ENCODE data around the gene NRF1. TPM values are rescaled to one million over a fixed set of nuclear protein-coding genes. Genes with fewer than 3 reads are reported as not detected.

The NRF1 gene
- total and polyA plus RNA-seq, 2 donors, result 13.8 to 14.4 TPM

- H3K36me3 ChIP-seq (ENCODE audit: control insufficient read depth in 2 of 2, insufficient read depth in 2 of 2, low read length in 1 of 2), result no peaks in the 10 kb centered on the region
- no peak for DNase-seq (ENCODE audit: low read depth in 6 of 9, low spot score in 9 of 9)
- H3K4me3 ChIP-seq (ENCODE audit: low read length in 2 of 2), result no peak overlapping the region
- H3K27ac ChIP-seq (ENCODE audit: low read depth in 1 of 2, low read length in 1 of 2), result no peak overlapping the region
- 94% methylated on average over 1 of the region's 1 CpG for WGBS
- peaks cover 0 to 13% of the 10 kb centered on the region in 2 donors for H3K9me3 ChIP-seq (ENCODE audit: control insufficient read depth in 2 of 2, insufficient read depth in 1 of 2, low read length in 1 of 2)
- peaks cover 6 to 19% of the 10 kb centered on the region in 2 donors for H3K4me1 ChIP-seq (ENCODE audit: control insufficient read depth in 2 of 2, insufficient read depth in 2 of 2, low read length in 2 of 2)
- H3K27me3 ChIP-seq (ENCODE audit: control insufficient read depth in 2 of 2, insufficient read depth in 1 of 2, low read length in 1 of 2), result peaks cover 55 to 100% of the 10 kb centered on the region in 2 donors
These were observed 164.8 kb downstream of the NRF1 start for GRCh38 chr7:129776362-129776722.

- 34% methylated on average over 19 of the region's 19 CpGs for WGBS
- peaks cover 64 to 100% of the 10 kb centered on the region in 2 donors for H3K27me3 ChIP-seq (ENCODE audit: control insufficient read depth in 2 of 2, insufficient read depth in 1 of 2, low read length in 1 of 2)
- H3K4me1 ChIP-seq (ENCODE audit: control insufficient read depth in 2 of 2, insufficient read depth in 2 of 2, low read length in 2 of 2), result peaks cover 6 to 28% of the 10 kb centered on the region in 2 donors
- H3K36me3 ChIP-seq (ENCODE audit: control insufficient read depth in 2 of 2, insufficient read depth in 2 of 2, low read length in 1 of 2), result no peaks in the 10 kb centered on the region
- no peak overlapping the region for H3K27ac ChIP-seq (ENCODE audit: low read depth in 1 of 2, low read length in 1 of 2)
- no peak for DNase-seq (ENCODE audit: low read depth in 6 of 9, low spot score in 9 of 9)
- H3K9me3 ChIP-seq (ENCODE audit: control insufficient read depth in 2 of 2, insufficient read depth in 1 of 2, low read length in 1 of 2), result peaks cover 2 to 13% of the 10 kb centered on the region in 2 donors
- H3K4me3 ChIP-seq (ENCODE audit: low read length in 2 of 2), result no peak overlapping the region
These were observed 165.8 kb downstream of the NRF1 start for GRCh38 chr7:129777195-129777844.

- Histone ChIP-seq H3K27ac (ENCODE audit: low read depth in 1 of 2, low read length in 1 of 2) (no peak overlapping the region), H3K4me1 (ENCODE audit: control insufficient read depth in 2 of 2, insufficient read depth in 2 of 2, low read length in 2 of 2) (peaks cover 6 to 36% of the 10 kb centered on the region in 2 donors), H3K4me3 (ENCODE audit: low read length in 2 of 2) (no peak overlapping the region), H3K27me3 (ENCODE audit: control insufficient read depth in 2 of 2, insufficient read depth in 1 of 2, low read length in 1 of 2) (peaks cover 71 to 100% of the 10 kb centered on the region in 2 donors), H3K9me3 (ENCODE audit: control insufficient read depth in 2 of 2, insufficient read depth in 1 of 2, low read length in 1 of 2) (peaks cover 2 to 16% of the 10 kb centered on the region in 2 donors), H3K36me3 (ENCODE audit: control insufficient read depth in 2 of 2, insufficient read depth in 2 of 2, low read length in 1 of 2) (no peaks in the 10 kb centered on the region)
- 15% methylated on average over 45 of the region's 45 CpGs for WGBS
- peak in 1 of 9 donors; percentile 5 for DNase-seq (ENCODE audit: low read depth in 6 of 9, low spot score in 9 of 9)
These were observed 166.7 kb downstream of the NRF1 start for GRCh38 chr7:129777993-129778769.

GRCh38 chr7:129778770-129779601, 167.5 kb downstream of the NRF1 start:
- peaks cover 2 to 17% of the 10 kb centered on the region in 2 donors for H3K9me3 ChIP-seq (ENCODE audit: control insufficient read depth in 2 of 2, insufficient read depth in 1 of 2, low read length in 1 of 2)
- no peaks in the 10 kb centered on the region for H3K36me3 ChIP-seq (ENCODE audit: control insufficient read depth in 2 of 2, insufficient read depth in 2 of 2, low read length in 1 of 2)
- 4% methylated on average over 84 of the region's 84 CpGs for WGBS
- peaks cover 6 to 37% of the 10 kb centered on the region in 2 donors for H3K4me1 ChIP-seq (ENCODE audit: control insufficient read depth in 2 of 2, insufficient read depth in 2 of 2, low read length in 2 of 2)
- peaks cover 76 to 100% of the 10 kb centered on the region in 2 donors for H3K27me3 ChIP-seq (ENCODE audit: control insufficient read depth in 2 of 2, insufficient read depth in 1 of 2, low read length in 1 of 2)
- H3K4me3 ChIP-seq (ENCODE audit: low read length in 2 of 2), result peak overlapping the region in 1 of 2 donors; percentile 44
- no peak for DNase-seq (ENCODE audit: low read depth in 6 of 9, low spot score in 9 of 9)
- H3K27ac ChIP-seq (ENCODE audit: low read depth in 1 of 2, low read length in 1 of 2), result no peak overlapping the region

GRCh38 chr7:129779602-129780256, 168.2 kb downstream of the NRF1 start:
- H3K27me3 ChIP-seq (ENCODE audit: control insufficient read depth in 2 of 2, insufficient read depth in 1 of 2, low read length in 1 of 2), result peaks cover 81 to 100% of the 10 kb centered on the region in 2 donors
- no peak overlapping the region for H3K27ac ChIP-seq (ENCODE audit: low read depth in 1 of 2, low read length in 1 of 2)
- peaks cover 6 to 44% of the 10 kb centered on the region in 2 donors for H3K4me1 ChIP-seq (ENCODE audit: control insufficient read depth in 2 of 2, insufficient read depth in 2 of 2, low read length in 2 of 2)
- WGBS, result 1% methylated on average over 76 of the region's 76 CpGs
- H3K4me3 ChIP-seq (ENCODE audit: low read length in 2 of 2), result peak overlapping the region; percentile 8 to 44
- H3K9me3 ChIP-seq (ENCODE audit: control insufficient read depth in 2 of 2, insufficient read depth in 1 of 2, low read length in 1 of 2), result peaks cover 2 to 17% of the 10 kb centered on the region in 2 donors
- H3K36me3 ChIP-seq (ENCODE audit: control insufficient read depth in 2 of 2, insufficient read depth in 2 of 2, low read length in 1 of 2), result no peaks in the 10 kb centered on the region
- DNase-seq (ENCODE audit: low read depth in 6 of 9, low spot score in 9 of 9), result peak in 1 of 9 donors; percentile 49

GRCh38 chr7:129780257-129780973, 168.9 kb downstream of the NRF1 start:
- peaks cover 88 to 100% of the 10 kb centered on the region in 2 donors for H3K27me3 ChIP-seq (ENCODE audit: control insufficient read depth in 2 of 2, insufficient read depth in 1 of 2, low read length in 1 of 2)
- H3K36me3 ChIP-seq (ENCODE audit: control insufficient read depth in 2 of 2, insufficient read depth in 2 of 2, low read length in 1 of 2), result no peaks in the 10 kb centered on the region
- DNase-seq (ENCODE audit: low read depth in 6 of 9, low spot score in 9 of 9), result peak in 6 of 9 donors; percentile 25 to 67 (median 36)
- H3K9me3 ChIP-seq (ENCODE audit: control insufficient read depth in 2 of 2, insufficient read depth in 1 of 2, low read length in 1 of 2), result peaks cover 2 to 17% of the 10 kb centered on the region in 2 donors
- H3K4me1 ChIP-seq (ENCODE audit: control insufficient read depth in 2 of 2, insufficient read depth in 2 of 2, low read length in 2 of 2), result peaks cover 6 to 49% of the 10 kb centered on the region in 2 donors
- 2% methylated on average over 64 of the region's 64 CpGs for WGBS
- peak overlapping the region; percentile 22 to 44 for H3K4me3 ChIP-seq (ENCODE audit: low read length in 2 of 2)
- no peak overlapping the region for H3K27ac ChIP-seq (ENCODE audit: low read depth in 1 of 2, low read length in 1 of 2)

GRCh38 chr7:129780974-129781927, 169.7 kb downstream of the NRF1 start:
- WGBS, result 5% methylated on average over 55 of the region's 55 CpGs
- Histone ChIP-seq H3K36me3 (ENCODE audit: control insufficient read depth in 2 of 2, insufficient read depth in 2 of 2, low read length in 1 of 2) (no peaks in the 10 kb centered on the region), H3K27ac (ENCODE audit: low read depth in 1 of 2, low read length in 1 of 2) (no peak overlapping the region), H3K27me3 (ENCODE audit: control insufficient read depth in 2 of 2, insufficient read depth in 1 of 2, low read length in 1 of 2) (peaks cover 91 to 100% of the 10 kb centered on the region in 2 donors), H3K4me3 (ENCODE audit: low read length in 2 of 2) (peak overlapping the region; percentile 22 to 44), H3K4me1 (ENCODE audit: control insufficient read depth in 2 of 2, insufficient read depth in 2 of 2, low read length in 2 of 2) (peaks cover 6 to 56% of the 10 kb centered on the region in 2 donors), H3K9me3 (ENCODE audit: control insufficient read depth in 2 of 2, insufficient read depth in 1 of 2, low read length in 1 of 2) (peaks cover 2 to 22% of the 10 kb centered on the region in 2 donors)
- peak in 1 of 9 donors; percentile 18 for DNase-seq (ENCODE audit: low read depth in 6 of 9, low spot score in 9 of 9)

Measured in thymus (tissue), 11 donors.